OCI-M1 (cell line): ENCODE results near the gene ZNF474.
A peak's percentile ranks its signal among the peaks of the same experiment; 100 is the strongest.

ENCODE experiments used
- DNase-seq: peaks from one replicate; lab custom pipeline; 2025; lab: John Stamatoyannopoulos, UW

The ZNF474 gene

GRCh38 chr5:122118356-122118948, 10.9 kb upstream of the ZNF474 start:
- no peak for DNase-seq

- DNase-seq: no peak
Observed at GRCh38 chr5:122119205-122119604, 10.1 kb upstream of the ZNF474 start.

- DNase-seq: no peak
Observed at GRCh38 chr5:122120493-122120892, 8.9 kb upstream of the ZNF474 start.

- DNase-seq: peak; percentile 1
Observed at GRCh38 chr5:122120957-122121356, 8.4 kb upstream of the ZNF474 start.

GRCh38 chr5:122121479-122122465, 7.6 kb upstream of the ZNF474 start:
- DNase-seq: no peak

GRCh38 chr5:122124766-122125165, 4.6 kb upstream of the ZNF474 start:
- DNase-seq: no peak

GRCh38 chr5:122126177-122126755, 3.1 kb upstream of the ZNF474 start:
- peak; percentile 58 for DNase-seq

GRCh38 chr5:122126756-122127321, 2.5 kb upstream of the ZNF474 start:
- DNase-seq: no peak

GRCh38 chr5:122130152-122130551, 806 bp downstream of the ZNF474 start:
- DNase-seq: no peak

GRCh38 chr5:122137702-122138101, 8.4 kb downstream of the ZNF474 start:
- no peak for DNase-seq

GRCh38 chr5:122138356-122138755, 9.0 kb downstream of the ZNF474 start:
- DNase-seq: no peak

GRCh38 chr5:122140900-122141299, 11.6 kb downstream of the ZNF474 start:
- no peak for DNase-seq

- DNase-seq: no peak
Observed at GRCh38 chr5:122141751-122142150, 12.4 kb downstream of the ZNF474 start.

GRCh38 chr5:122142480-122143164, 13.3 kb downstream of the ZNF474 start:
- DNase-seq: no peak

- DNase-seq: no peak
Observed at GRCh38 chr5:122144236-122144635, 14.9 kb downstream of the ZNF474 start.

- DNase-seq: no peak
Observed at GRCh38 chr5:122145906-122146305, 16.6 kb downstream of the ZNF474 start.

- peak; percentile 55 for DNase-seq
Observed at GRCh38 chr5:122149321-122150090, 20.2 kb downstream of the ZNF474 start.

GRCh38 chr5:122150215-122150614, 20.9 kb downstream of the ZNF474 start:
- peak; percentile 7 for DNase-seq

- no peak for DNase-seq
Observed at GRCh38 chr5:122151640-122152039, 22.3 kb downstream of the ZNF474 start.

GRCh38 chr5:122152266-122152900, 23.0 kb downstream of the ZNF474 start:
- DNase-seq: no peak

GRCh38 chr5:122153230-122153629, 23.9 kb downstream of the ZNF474 start:
- DNase-seq: no peak
